ENCODE measurements around the gene TEKT5.
"Not testable (repeated sequence)": the region's sequence is repeated elsewhere in the genome, so short reads cannot be mapped to it uniquely, and the experiment has no call there.

TEKT5 gene

DNA sequence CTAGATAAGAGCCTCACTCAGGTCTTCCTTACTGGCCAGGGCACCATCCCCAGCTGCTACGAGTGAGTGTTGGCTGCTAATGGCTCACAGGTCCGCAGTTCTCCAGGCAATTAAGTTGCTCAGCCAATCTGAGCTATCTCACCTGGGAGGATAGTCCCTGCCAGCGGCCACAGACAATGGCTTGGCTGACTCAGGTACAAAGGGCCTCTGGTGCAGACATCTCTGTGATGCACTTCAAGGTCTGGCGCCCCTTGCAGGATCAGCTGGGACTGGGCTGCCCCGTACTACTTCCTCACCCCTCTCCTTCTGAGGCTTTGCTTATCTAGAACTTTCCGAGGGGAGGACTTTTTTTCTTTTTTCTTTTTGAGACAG is 65.2 kb downstream of the TEKT5 start:
- DNase-seq = no peak

DNA sequence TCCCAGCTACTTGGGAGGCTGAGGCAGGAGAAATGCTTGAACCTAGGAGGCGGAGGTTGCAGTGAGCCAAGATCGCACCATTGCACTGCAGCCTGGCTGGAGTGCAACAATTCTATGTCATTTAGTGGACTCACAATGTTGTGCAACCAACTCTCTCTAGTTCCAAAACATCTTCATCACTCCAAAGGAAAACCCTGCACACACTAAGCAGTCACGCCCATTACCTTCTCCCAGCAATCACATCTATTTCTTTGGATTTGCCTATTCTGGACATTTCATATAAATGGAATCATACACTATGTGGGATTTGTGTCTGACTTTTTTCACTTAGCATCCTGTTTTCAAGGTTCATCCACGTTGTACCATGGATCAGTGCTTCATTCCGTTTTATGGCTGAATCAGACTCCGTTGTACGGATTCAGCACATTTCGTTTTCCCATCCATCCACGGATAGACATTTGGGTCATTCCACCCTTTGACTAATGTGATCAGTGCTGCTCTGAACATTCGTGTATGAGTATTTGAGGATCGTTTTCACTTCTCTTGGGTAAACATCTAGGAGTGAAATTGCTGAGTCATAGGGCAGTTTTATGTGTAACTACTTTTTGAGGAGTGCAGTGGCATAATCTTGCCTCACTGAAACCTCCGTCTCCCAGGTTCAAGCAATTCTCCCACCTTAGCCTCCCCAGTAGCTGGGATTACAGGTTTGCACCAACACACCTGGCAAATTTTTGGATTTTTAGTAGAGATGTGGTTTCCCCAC is 69.0 kb downstream of the TEKT5 start:
- no peak for DNase-seq

DNA sequence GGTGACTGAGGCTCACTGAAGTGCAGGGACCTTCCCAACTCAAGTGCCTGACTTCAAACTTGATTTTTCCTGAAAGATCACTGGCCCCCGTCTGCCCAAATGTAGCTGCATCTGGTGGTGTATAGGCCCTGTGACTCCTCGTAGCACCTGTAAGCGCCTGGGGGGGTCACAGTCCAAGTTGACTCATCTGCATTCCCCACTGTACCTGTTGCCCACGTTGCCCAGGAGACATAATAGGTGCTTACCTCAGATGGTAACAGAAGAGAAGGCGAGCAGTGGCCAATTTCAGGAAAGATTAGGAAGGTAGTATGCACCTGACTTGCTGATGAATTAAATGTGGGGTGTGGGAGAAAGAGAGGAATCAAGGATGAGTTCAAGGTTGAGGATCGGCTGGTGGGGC is 70.2 kb downstream of the TEKT5 start:
- no peak for DNase-seq

DNA sequence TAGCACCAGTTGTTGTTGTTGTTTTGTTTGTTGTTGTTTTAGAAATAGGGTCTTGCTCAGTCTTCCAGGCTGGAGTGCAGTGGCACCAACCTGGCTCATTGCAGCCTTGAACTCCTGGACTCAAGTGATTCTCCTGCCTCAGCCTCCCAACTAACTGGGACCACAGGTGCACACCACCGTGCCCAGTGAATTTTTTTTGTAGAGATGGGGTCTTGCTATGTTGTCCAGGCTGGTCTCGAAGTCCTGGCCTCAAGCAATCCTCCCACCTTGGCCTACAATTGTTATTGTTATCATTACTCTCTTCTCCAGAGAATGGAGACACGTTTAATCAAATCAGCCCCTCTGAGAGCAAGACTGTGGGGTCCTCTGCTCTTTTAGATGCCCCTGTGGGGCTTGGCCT is 71.7 kb downstream of the TEKT5 start:
- DNase-seq = no peak

DNA sequence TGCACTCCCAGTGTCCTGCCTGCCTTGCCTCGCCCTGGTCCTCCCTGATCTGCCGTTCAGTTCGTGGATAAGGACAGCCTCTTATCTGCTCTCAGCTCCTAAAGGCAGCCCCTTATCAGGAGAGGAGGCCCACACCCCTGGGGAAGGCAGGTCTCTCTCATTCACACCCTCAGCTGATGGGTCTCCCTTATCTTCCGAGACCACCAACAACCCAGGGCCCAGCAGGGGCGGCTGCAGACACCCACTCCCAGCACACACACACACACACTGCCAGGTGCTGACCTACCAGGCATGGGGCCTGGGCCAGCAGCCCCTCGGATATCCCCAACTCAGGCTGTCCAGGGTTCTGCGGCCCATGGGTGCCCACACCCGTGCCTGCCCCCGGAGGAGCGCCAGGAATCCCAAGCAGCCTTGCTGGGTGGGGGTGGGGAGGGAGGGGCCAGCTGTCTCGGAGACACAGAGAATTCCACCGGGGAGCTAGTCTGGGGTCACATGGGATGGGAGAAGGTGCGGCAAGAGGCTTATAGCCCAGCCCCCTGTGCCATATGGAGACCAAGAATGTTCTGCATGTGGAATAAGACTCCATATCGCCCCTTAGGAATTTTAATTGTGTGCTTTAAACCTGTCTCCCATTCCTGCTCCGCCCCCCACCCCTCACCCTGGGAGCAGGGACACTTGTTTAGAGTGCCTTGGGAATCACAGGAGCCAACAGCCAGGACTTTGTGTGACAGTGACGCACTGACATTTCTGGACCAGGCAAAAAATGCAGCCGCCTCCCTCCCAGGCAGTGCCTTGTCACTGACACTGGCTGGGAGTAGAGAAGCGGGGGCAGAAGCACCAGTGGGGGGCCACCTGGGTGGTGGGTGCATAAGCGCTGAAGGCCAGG is 72.5 kb downstream of the TEKT5 start:
- no peak for DNase-seq

DNA sequence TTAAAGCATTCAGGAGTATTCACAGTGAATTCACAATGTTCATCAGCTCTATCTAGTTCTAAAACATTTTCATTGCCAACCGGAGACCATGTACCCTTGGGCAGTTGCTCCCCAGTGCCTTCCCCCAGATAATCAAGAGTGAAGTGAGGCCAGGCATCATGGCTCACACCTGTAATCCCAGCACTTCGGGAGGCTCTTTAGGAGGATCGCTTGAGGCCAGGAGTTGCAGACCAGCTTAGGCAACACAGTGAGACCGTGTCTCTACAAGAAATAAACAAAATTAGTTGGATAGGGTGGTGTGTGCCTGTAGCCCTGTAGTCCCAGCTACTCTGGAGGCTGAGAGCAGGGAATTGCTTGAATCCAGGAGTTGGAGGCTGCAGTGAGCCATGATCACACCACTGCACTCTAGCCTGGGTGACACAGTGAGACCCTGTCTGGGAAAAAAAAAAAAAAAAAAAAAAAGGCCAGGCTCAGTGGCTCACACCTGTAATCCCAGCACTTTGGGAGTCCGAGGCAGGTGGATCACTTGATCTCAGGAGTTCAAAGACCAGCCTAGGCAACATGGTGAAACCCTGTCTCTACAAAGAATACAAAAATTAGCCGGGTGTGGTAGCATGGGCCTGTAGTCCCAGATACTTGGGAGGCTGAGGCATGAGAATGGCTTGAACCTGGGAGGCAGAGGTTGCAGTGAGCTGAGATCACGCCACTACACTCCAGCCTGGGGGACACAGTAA is 73.3 kb downstream of the TEKT5 start:
- DNase-seq = not testable (repeated sequence)

DNA sequence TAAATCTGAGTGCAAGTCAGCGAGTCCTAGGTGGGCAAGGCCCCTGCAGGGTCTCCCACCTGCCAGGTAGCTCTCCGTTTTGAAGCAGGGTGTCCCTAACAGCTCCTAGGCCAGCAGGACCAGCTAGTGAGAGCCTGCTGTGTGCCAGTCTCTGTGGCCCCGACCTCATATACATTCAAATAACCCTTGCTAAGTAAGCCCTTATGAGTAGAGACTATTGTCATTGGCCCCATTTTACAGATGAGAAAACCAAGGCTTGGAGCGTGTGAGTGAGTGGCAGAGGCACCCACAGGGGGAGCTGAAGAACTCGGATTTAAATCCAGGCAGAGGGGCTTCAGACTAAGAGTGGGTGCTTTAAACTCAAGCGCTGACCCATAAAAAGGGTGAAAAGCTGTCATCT is 74.6 kb downstream of the TEKT5 start:
- DNase-seq = no peak

DNA sequence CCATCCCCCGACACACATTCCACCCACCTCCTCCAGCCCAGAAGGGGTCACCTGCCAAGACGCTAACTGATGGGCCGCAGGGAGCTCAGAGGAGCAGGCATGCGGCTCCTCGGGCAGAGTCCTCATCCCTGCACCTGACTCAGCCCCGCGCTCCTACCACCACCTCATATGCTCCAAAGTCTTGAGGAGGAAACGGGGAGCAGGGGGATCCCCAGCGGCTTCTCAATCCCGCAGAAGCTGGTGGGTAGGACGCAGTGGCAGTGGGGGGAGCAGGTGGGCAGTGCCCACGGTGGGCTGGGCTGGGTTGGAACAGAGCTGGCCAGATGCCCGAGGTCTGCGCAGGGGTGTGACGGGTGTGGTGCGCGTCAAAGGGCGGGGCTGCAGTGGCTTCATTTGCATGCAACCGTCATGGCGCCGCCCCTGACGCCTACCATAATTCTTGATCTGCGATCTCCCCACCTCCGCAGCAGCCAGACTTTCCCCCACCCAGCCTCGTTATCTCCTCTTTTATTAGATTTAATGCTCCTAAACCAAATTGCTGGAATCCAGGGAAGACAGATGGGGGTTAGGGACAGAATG is 75.4 kb downstream of the TEKT5 start:
- DNase-seq = peak; percentile 53

DNA sequence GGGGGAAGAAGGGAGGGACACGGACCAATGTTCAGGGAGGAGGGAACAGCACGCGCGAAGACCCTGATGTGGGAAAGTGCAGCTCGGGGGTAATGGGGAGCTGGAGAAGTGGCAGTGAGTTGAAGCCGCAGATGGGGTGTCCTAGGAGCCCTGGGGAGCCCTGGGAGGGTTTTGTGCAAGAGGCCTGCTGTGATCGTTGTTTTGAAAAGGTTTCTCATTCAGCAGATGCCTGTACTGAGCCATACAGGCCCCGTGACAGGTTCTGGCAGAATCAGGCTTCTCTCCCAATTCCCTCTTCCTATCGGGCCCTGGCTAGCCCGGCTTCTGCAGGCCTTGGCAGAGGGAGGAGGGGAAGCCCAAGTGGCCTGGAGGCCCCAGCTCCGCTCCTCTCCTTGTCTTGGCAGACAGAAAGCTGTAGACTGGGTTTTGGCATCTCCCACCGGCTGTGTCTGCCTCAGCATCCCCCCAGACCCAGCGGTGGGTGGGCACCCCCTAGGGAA is 76.0 kb downstream of the TEKT5 start:
- no peak for DNase-seq

DNA sequence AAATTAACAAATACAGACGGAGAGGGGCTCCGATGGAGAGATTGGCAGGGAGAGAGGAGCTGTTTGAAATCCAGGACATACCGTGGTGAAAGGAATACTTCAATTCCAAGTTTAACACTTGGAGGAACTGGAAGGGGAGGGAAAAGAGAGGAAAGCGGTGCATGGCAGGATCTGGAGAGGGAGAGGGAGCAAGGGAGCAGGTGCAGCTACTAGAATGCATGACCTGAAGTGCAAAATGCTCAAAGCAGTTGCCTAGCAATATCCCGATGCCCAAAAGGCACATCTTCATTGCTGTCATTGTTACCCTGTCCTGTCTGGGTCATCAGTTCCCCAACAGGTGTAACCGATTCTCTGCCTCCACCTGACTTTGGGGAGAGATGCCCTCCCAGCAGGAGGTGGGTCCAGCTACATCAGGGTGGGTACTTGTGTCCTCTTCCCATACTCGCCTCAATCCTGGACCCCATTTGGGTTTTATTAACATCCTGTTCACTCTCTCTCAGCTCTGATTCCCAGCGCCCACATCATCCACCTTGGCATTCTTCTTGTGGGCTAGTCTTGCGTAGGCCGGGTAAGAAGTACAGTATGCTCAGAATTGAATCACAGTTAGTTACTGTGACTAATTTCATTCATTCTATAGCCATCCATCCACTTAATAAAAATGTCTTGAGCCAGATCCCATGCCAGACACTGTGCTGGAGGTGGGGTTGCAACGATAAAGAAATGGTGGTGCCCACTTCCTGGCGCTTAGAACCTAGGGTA is 76.9 kb downstream of the TEKT5 start:
- DNase-seq = no peak

DNA sequence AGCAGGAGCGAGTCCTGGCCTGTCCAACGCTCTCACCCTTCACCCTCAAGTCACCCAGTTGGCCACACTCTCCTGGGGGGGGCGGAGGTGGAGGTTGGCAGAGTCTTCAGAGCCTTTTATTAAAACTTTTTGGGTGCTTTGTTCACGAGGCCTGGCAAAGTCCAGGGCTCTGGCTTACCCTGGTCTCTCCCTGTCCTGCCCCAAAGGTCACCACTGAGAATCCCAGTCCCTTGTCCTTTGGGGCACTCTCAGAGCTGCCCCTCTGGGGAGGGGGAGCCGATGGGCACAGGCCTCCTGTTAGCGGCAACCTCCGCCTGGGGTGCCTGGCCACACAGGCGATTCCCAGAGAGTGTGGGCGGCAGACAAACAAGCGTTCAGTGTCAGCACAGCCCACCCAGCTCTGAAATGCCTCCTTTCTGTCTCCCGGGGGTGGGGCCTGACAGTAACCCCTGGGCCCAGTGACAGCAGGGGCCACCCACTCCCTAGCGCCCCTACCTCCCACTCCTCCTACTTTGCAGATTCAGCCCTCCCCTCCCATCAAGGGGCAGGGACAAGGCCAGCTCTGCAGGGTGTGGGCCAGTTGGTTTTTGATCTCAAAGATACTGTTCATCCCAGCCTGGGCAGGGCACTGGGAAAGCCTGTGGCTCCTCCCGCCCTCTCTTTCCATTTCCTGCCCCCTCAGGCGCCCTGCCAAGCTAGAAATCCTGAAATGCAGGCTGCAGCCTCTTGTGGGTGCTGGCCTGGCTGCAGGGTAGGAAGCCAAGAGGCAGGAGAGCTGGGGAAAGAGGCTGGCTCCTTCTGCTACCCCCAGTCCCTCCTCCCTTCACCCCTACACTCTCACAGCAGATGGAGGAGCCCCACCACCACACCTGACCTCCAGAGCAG is 77.7 kb downstream of the TEKT5 start:
- DNase-seq = no peak

DNA sequence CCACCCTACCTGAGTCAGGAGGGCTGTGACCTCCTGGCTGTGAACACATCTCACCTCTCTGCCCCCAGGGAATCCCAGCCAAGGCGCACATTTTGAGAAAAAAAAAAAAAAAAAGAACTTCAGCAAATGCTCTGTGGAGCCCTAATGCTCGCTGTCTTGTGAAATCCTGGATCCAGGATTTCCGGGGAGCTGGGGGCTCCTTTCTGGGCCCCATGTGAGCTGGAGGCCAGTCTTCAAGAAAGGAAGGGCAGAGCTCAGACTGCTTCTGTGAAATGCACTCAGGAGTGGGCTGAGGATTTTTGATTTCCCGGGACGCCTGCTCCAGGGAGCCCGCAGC is 78.3 kb downstream of the TEKT5 start:
- no peak for DNase-seq

DNA sequence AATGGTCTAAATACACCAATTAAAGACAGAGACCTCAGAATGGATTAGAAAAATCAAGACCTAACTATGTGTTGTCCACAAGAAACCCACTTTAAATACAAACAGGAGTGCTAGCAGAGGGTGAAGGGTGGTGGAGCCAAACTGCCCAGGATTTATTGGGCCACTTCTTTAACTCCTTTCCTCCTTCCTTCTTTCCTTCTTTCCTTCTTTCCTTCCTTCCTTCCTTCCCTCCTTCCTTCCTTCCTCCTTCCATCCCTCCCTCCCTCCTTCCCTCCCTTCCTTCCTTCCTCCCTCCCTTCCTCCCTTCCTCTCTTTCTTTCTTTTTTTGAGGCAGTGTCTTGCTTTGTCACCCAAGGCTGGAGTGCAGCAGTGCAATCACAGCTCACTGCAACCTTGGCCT is 80.0 kb downstream of the TEKT5 start:
- DNase-seq = no peak

DNA sequence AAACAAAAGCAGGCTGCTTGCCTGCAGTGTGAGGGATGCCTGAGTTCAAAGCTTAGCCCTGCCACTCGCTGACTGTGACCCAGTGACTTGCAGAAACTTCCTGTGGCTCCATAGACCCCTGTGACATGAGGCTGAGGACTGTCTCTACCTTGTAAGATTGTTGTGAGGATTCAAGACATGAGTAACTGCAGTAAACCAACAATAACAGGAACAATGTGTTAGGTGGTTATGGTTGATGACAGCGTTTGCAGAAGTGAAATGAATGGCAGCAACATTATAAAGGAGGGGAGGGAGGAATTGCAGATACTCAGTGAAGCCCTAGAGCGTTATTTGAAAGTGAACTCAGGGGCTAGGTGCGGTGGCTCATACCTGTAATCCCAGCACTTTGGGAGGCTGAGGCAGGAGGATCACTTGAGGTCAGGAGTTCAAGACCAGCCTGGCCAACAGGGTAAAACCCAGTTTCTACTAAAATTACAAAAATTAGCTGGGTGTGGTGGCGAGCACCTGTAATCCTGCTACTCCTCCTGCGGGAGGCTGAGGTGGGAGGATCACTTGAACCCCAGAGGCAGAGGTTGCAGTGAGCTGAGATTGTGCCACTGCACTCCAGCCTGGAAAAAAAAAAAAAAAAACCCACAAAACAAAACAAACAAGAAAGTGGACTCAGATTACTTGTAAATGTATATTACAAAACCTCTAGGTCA is 80.8 kb downstream of the TEKT5 start:
- no peak for DNase-seq

DNA sequence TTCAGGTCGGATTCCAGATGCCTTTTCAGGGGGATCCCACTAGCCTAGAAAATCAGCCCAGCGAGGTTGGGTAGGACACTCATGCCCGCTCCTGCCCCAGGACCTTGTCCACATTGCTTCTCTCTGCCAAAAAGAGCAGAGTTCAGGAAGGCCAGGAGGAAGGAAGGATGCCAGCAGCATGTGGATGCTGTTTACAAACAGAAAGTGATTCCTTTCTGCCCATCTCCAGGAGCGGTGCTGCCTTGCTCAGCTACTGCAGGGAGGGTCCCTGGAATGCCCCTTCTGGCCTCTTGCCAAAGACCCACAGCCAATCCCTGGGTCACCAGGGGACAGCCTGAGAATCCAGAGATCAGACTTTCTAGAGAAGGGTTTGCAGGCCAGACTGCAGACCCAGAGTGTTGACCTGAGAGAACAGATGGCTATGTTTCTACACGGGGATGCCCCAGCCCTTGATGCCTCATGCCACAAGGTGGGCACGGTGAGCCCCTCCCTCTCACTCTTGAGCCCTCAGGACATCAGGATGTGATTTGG is 82.0 kb downstream of the TEKT5 start:
- no peak for DNase-seq

DNA sequence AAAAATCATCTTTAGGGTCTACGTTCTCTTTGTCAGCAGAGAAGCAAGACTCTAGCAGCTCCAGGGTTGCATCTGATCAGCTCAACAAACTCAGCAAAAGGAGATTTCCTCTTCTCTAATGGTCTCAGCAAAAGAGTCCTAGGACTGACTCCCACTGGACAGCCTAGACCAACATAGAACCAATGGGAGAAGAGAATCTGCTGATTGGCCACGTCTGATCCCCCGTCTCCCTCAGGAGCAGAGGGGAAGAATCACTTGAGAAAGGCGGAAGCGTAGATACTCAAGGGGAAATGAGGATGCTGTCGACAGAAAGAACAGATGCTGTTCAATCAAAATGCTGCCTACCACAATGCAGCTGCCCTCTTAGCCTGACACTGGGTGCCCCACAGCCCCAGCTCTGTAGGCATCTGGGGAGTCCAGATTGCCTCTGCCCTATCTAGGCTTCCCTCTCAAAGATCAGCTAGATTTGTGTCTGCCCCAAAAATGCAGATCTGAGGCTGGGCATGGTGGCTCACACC is 82.8 kb downstream of the TEKT5 start:
- DNase-seq = no peak

DNA sequence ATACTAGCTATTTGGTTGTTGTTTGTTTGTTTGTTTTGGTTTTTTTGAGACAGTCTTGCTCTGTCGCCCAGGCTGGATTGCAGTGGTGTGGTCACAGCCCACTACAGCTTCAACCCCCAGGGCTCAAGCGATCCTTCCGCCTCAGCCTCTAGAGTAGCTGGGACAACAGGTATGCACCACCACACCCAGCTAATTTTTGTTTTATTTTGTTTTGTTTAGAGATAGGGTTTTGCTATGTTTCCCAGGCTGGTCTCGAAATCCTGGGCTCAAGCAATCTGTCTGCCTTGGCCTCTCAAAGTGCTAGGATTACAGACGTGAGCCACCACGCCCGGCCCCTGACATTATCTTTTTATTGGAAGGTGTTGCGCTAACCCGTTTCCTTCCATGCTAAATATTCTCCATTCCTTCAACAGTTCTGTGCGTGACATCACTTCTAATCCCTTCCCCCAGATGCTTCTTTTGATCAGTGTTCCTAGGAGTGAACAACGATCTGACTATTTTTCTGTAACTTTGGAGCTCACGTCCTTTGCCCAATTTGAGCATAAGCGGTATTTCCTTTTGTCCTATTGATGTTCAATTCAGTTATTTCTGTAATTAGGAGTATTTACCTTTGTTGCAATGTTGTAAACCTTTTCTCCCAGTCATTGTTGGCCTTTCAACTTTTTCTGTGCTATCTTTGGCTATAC is 84.1 kb downstream of the TEKT5 start:
- DNase-seq = no peak

DNA sequence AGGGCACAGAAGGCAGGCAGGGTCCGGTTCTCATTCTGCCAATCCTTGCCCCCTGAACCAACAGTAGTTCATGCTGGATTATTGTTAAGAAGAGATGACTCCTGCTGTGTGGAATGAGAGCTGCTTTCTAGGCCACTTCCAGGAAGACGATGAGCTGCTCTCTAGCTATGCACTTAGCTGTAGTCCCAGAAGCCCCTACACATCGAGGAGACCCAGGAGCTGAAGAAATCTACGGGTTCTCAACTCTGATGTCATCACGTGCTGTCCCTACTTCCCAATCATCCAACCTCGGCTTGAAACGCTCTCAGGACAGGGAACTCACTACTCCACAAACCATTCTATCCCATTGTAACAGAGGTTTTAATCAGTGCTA is 85.3 kb downstream of the TEKT5 start:
- no peak for DNase-seq

DNA sequence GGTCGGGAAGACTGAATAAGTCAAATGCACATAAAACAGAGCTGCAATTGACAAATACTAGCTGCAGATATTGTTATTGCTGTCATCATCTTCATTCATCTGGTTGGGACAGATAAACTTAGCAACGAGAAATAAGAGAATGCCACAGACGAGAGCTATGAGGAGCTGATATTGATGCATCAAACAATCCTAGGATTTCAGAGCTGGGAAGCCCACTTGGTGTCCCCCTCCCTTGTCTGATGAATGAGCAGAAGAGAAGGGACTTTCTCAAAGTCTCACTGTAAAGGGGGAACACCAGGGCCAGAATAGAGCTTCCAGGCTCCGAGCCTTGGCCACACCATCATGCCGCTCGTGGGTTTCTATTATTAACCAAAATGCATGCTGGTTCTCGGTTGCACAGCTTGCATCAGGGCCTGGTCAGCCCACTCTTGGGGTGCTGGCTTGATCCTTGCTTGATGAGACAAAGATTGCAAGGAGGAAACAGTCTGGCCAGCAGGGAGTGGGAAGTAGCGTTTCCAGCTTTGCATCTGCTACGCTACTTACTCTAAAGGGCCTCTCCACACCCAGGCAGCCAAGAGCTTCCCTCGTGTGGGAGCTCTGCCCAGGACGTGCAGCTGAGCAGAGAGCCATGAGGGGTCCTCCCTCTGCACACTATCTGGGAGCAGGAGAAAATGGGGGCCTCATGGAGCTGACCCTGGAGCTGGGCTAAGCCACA is 85.9 kb downstream of the TEKT5 start:
- DNase-seq = no peak
